ENCODE measurements around the gene PTPRC. TPM values are rescaled to one million over a fixed set of nuclear protein-coding genes. Genes with fewer than 3 reads are reported as not detected.

Gene PTPRC
- total RNA-seq, 1 donor from 2014 or later, result 33.4 TPM

DNA sequence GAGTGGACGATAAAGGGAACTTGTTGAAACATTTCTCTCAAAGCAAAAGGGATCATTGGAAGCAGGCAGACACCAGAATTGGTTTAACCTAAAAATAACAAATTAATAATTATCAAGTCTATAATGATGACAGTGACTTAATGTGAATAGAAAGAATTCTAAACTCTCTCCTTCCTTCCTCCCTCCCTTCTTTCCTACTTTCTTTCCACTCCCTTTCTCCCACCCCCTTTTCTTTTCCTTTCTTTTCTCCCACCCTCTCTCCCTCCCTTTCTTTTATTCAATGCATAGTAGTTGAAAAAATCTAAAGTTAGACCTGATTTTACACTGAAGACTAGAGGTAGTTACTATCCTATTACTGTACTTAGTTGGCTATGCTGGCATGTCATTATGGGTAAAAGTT is 55.7 kb downstream of the PTPRC start:
- no peak for DNase-seq (ENCODE audit: extremely low spot score in 2 of 2)
- intact Hi-C loops (cut with DNase I), result no loop called here
- H3K4me1 ChIP-seq, result no peaks in the 10 kb centered on the region
- H3K4me3 ChIP-seq, result no peak overlapping the region
- no peak overlapping the region for H3K27ac ChIP-seq
- H3K9me3 ChIP-seq, result no peaks in the 10 kb centered on the region
- H3K27me3 ChIP-seq, result no peaks in the 10 kb centered on the region
- TF ChIP-seq POLR2A (IDR thresholded peaks at IDR 0.05) (no peak), POLR2AphosphoS5 (IDR thresholded peaks at IDR 0.05; ENCODE audit: insufficient read depth in 1 of 2, low read depth in 1 of 2) (no peak)
- TF ChIP-seq, protein P1, sequence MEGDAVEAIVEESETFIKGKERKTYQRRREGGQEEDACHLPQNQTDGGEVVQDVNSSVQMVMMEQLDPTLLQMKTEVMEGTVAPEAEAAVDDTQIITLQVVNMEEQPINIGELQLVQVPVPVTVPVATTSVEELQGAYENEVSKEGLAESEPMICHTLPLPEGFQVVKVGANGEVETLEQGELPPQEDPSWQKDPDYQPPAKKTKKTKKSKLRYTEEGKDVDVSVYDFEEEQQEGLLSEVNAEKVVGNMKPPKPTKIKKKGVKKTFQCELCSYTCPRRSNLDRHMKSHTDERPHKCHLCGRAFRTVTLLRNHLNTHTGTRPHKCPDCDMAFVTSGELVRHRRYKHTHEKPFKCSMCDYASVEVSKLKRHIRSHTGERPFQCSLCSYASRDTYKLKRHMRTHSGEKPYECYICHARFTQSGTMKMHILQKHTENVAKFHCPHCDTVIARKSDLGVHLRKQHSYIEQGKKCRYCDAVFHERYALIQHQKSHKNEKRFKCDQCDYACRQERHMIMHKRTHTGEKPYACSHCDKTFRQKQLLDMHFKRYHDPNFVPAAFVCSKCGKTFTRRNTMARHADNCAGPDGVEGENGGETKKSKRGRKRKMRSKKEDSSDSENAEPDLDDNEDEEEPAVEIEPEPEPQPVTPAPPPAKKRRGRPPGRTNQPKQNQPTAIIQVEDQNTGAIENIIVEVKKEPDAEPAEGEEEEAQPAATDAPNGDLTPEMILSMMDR (IDR thresholded peaks at IDR 0.05), result no peak
- H3K36me3 ChIP-seq, result no peaks in the 10 kb centered on the region

DNA sequence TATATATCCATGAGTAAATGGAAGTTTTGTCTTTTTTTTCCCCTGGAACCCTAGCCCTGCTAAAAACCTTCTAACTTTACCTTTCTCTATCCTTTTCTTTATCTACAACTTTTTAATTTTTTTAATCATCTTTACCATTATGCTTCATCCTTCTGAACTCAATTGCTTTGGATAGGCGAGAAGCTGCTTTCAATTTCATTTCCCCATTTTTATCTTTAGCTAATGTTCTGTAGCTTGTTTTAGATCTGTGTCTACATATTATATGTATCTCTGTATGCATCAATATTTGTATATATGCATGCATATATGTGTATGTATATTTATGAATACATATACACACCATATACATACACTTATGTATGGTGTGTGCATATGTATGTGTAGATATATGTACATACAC is 57.4 kb downstream of the PTPRC start:
- H3K27me3 ChIP-seq, result no peaks in the 10 kb centered on the region
- no peaks in the 10 kb centered on the region for H3K9me3 ChIP-seq
- no peaks in the 10 kb centered on the region for H3K4me1 ChIP-seq
- no peaks in the 10 kb centered on the region for H3K36me3 ChIP-seq
- intact Hi-C loops (cut with DNase I), result no loop called here
- DNase-seq (ENCODE audit: extremely low spot score in 2 of 2), result no peak
- H3K27ac ChIP-seq, result no peak overlapping the region
- no peak overlapping the region for H3K4me3 ChIP-seq
- no peak for TF ChIP-seq POLR2A (IDR thresholded peaks at IDR 0.05)
- TF ChIP-seq, protein P1 (IDR thresholded peaks at IDR 0.05), result no peak
- no peak for TF ChIP-seq POLR2AphosphoS5 (IDR thresholded peaks at IDR 0.05; ENCODE audit: insufficient read depth in 1 of 2, low read depth in 1 of 2)

DNA sequence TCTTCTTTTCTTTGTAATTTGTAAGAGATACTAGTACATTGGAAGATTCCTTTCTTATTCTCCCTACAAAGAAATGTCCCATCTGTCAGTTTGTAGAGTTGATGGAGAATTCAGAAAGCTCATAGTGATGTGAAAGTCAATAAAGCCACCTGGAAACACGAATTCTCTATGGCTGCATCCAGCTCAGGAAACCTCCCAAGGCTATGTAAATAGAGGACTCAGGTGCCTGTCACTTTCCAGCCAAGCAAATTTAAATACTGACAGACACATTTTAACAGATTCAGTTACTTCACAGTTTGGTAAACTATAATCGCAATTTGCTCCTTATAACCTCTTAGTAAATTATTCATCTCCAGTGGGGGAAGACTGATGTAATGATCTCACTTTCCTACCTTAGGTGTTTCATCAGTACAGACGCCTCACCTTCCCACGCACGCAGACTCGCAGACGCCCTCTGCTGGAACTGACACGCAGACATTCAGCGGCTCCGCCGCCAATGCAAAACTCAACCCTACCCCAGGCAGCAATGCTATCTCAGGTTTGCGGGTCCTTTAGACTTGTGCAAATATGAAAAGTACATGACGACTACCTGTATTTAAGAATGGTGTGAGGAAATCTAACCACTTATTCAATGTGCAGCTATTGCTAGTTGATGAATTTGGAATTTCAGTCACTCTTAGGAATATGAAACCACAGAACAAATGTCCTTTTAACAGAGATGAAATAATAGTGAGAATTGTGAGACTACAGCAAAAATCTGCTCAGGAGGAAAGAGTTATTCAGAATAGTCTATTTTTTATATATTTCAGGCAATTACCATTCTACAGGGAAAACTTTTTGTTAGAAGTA is 60.6 kb downstream of the PTPRC start:
- H3K36me3 ChIP-seq, result no peaks in the 10 kb centered on the region
- H3K9me3 ChIP-seq, result no peaks in the 10 kb centered on the region
- TF ChIP-seq POLR2AphosphoS5 (IDR thresholded peaks at IDR 0.05; ENCODE audit: insufficient read depth in 1 of 2, low read depth in 1 of 2) (no peak), POLR2A (IDR thresholded peaks at IDR 0.05) (no peak)
- TF ChIP-seq, protein P1 (IDR thresholded peaks at IDR 0.05), result peak in 1 of 3 experiments; percentile 8
- no peaks in the 10 kb centered on the region for H3K4me1 ChIP-seq
- DNase-seq (ENCODE audit: extremely low spot score in 2 of 2), result no peak
- H3K27me3 ChIP-seq, result no peaks in the 10 kb centered on the region
- intact Hi-C loops (cut with DNase I), result no loop called here
- H3K27ac ChIP-seq, result no peak overlapping the region
- H3K4me3 ChIP-seq, result no peak overlapping the region

DNA sequence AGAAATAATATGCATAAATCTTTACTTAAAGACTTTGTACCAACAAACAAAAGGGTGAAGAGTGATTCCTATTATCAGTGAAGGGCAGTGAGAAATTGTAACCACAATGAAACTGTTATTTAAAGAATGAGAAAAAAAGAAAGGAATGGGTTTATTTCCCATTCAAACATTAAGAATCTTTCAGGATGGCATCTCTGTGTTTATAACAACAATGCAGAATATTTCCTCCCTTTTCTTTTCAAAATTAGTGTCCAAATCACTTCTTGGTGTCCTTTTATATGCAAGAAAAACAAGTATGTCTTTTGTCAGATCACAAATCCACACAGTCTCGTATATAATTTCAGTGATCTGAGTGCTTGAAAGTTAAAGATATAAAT is 61.2 kb downstream of the PTPRC start:
- intact Hi-C loops (cut with DNase I), result no loop called here

DNA sequence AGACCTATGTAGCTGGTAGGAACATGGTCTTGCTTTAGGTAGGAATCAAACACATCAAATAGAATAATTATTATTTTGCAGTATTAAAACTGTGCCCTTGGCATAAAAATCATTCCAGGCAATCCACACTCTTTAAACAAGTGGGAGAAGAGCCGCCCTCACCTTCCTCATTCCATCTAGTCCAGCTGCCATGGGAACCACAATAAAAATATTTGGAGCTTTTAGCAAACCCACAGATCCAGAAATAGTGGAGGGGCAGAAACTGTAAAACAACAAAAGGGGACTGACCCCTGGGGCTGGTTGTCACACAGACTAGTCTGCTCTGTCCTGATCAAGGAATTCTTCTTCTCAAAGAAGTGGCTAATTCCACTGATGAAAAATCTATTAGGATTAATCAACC is 61.6 kb downstream of the PTPRC start:
- Histone ChIP-seq H3K4me3 (no peak overlapping the region), H3K27ac (no peak overlapping the region), H3K4me1 (no peaks in the 10 kb centered on the region), H3K36me3 (no peaks in the 10 kb centered on the region), H3K27me3 (no peaks in the 10 kb centered on the region), H3K9me3 (no peaks in the 10 kb centered on the region)
- TF ChIP-seq POLR2A (IDR thresholded peaks at IDR 0.05) (no peak), POLR2AphosphoS5 (IDR thresholded peaks at IDR 0.05; ENCODE audit: insufficient read depth in 1 of 2, low read depth in 1 of 2) (no peak)
- TF ChIP-seq, protein P1 (IDR thresholded peaks at IDR 0.05), result no peak
- intact Hi-C loops (cut with DNase I), result no loop called here
- DNase-seq (ENCODE audit: extremely low spot score in 2 of 2), result no peak

More for the DNA sequence above, 61.2 kb downstream of the PTPRC start:
- no peak overlapping the region for H3K4me3 ChIP-seq
- H3K27ac ChIP-seq, result no peak overlapping the region
- H3K27me3 ChIP-seq, result no peaks in the 10 kb centered on the region
- no peaks in the 10 kb centered on the region for H3K36me3 ChIP-seq
- no peaks in the 10 kb centered on the region for H3K9me3 ChIP-seq
- TF ChIP-seq POLR2AphosphoS5 (IDR thresholded peaks at IDR 0.05; ENCODE audit: insufficient read depth in 1 of 2, low read depth in 1 of 2), result no peak
- no peaks in the 10 kb centered on the region for H3K4me1 ChIP-seq
- no peak for DNase-seq (ENCODE audit: extremely low spot score in 2 of 2)

Measured in vagina (tissue), 2 donors.